Measurements from ENCODE around the gene NLE1.
"Not testable (repeated sequence)": the region's sequence is repeated elsewhere in the genome, so short reads cannot be mapped to it uniquely, and the experiment has no call there.

NLE1 gene

GRCh38 chr17:35174835-35175334 lies 32.8 kb upstream of the NLE1 start:
- no peak for TF ChIP-seq CTCF (IDR thresholded peaks at IDR 0.05)
- H3K36me3 Mint-ChIP-seq (ENCODE audit: low read depth), result no peaks in the 10 kb centered on the region
- no peak for DNase-seq

GRCh38 chr17:35172321-35172720 lies 30.2 kb upstream of the NLE1 start:
- not testable (repeated sequence) for H3K4me3 Mint-ChIP-seq; H3K4me1 Mint-ChIP-seq; DNase-seq; H3K9me3 Mint-ChIP-seq; H3K27ac Mint-ChIP-seq; H3K36me3 Mint-ChIP-seq (ENCODE audit: low read depth)
- H3K27me3 Mint-ChIP-seq (ENCODE audit: low read depth, poor library complexity), result peaks cover 27% of the 10 kb centered on the region

More at GRCh38 chr17:35174835-35175334, 32.8 kb upstream of the NLE1 start:
- H3K9me3 Mint-ChIP-seq, result peaks cover 5% of the 10 kb centered on the region
- H3K27ac Mint-ChIP-seq, result no peak overlapping the region
- H3K4me1 Mint-ChIP-seq, result no peaks in the 10 kb centered on the region
- peaks cover 26% of the 10 kb centered on the region for H3K27me3 Mint-ChIP-seq (ENCODE audit: low read depth, poor library complexity)
- H3K4me3 Mint-ChIP-seq, result no peak overlapping the region

GRCh38 chr17:35171834-35172233 lies 29.7 kb upstream of the NLE1 start:
- no peaks in the 10 kb centered on the region for H3K9me3 Mint-ChIP-seq
- no peak overlapping the region for H3K27ac Mint-ChIP-seq
- no peak for DNase-seq
- H3K36me3 Mint-ChIP-seq (ENCODE audit: low read depth), result no peaks in the 10 kb centered on the region
- no peaks in the 10 kb centered on the region for H3K4me1 Mint-ChIP-seq
- H3K4me3 Mint-ChIP-seq, result no peak overlapping the region
- TF ChIP-seq CTCF (IDR thresholded peaks at IDR 0.05), result no peak
- peaks cover 28% of the 10 kb centered on the region for H3K27me3 Mint-ChIP-seq (ENCODE audit: low read depth, poor library complexity)

DNA sequence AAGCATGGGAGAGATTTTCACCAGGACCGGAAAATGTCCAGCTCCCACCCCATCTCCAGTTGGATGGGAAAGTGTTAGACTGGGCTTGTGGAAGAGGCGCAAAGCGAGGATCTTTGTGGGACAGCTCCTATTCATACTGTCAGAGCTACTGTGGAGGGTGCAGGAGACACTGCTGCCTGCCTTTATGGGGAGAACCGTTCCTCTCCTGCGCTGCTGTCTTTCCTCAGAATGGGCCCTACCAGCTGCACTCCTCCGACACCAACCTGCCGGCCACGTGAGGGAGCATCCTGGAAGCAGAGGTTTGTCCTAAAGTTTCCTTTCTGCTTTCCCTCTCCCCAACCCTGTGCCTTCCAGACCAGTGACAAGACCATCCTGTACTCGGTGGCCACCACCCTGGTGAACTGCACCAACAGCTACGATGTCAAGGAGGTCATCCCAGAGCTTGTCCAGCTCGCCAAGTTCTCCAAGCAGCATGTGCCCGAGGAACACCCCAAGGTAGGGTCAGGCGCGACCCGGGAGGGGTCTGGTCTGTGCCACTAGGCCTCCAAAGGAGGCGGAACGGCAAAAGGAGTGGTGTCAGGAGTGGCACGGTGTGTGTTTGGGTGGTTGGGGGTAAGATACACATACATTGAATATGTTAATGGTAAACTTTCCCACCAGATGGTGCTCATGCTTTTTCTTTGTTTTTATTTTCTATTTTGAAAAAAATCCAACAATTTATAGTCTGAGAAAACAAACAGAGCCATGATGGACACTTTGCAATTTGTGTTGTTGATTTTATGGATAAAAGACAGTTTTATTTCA lies 29.1 kb upstream of the NLE1 start:
- H3K9me3 Mint-ChIP-seq, result no peaks in the 10 kb centered on the region
- no peaks in the 10 kb centered on the region for H3K4me1 Mint-ChIP-seq
- no peak for DNase-seq
- no peak overlapping the region for H3K4me3 Mint-ChIP-seq
- no peak overlapping the region for H3K27ac Mint-ChIP-seq
- peaks cover 31% of the 10 kb centered on the region for H3K27me3 Mint-ChIP-seq (ENCODE audit: low read depth, poor library complexity)
- H3K36me3 Mint-ChIP-seq (ENCODE audit: low read depth), result no peaks in the 10 kb centered on the region
- TF ChIP-seq CTCF (IDR thresholded peaks at IDR 0.05), result no peak

GRCh38 chr17:35169835-35170363 lies 27.8 kb upstream of the NLE1 start:
- Mint-ChIP-seq H3K4me3 (no peak overlapping the region), H3K27ac (no peak overlapping the region), H3K4me1 (no peaks in the 10 kb centered on the region), H3K9me3 (no peaks in the 10 kb centered on the region), H3K36me3 (ENCODE audit: low read depth) (no peaks in the 10 kb centered on the region), H3K27me3 (ENCODE audit: low read depth, poor library complexity) (peaks cover 25% of the 10 kb centered on the region)
- no peak for TF ChIP-seq CTCF (IDR thresholded peaks at IDR 0.05)
- no peak for DNase-seq

GRCh38 chr17:35167666-35168065 lies 25.6 kb upstream of the NLE1 start:
- no peak for DNase-seq
- Mint-ChIP-seq H3K4me1 (no peaks in the 10 kb centered on the region), H3K36me3 (ENCODE audit: low read depth) (no peaks in the 10 kb centered on the region), H3K27ac (no peak overlapping the region), H3K27me3 (ENCODE audit: low read depth, poor library complexity) (peaks cover 21% of the 10 kb centered on the region), H3K4me3 (no peak overlapping the region), H3K9me3 (no peaks in the 10 kb centered on the region)
- no peak for TF ChIP-seq CTCF (IDR thresholded peaks at IDR 0.05)
